NCI-H1105 treated with DMSO at 0.1 percent for 48 hours (cell line): ENCODE measurements around the gene HNMT.
"Not testable (repeated sequence)": the region's sequence is repeated elsewhere in the genome, so short reads cannot be mapped to it uniquely, and the experiment has no call there.

ENCODE experiments used
- DNase-seq: peaks from one replicate; lab custom pipeline; 2025; lab: John Stamatoyannopoulos, UW

HNMT gene

DNA sequence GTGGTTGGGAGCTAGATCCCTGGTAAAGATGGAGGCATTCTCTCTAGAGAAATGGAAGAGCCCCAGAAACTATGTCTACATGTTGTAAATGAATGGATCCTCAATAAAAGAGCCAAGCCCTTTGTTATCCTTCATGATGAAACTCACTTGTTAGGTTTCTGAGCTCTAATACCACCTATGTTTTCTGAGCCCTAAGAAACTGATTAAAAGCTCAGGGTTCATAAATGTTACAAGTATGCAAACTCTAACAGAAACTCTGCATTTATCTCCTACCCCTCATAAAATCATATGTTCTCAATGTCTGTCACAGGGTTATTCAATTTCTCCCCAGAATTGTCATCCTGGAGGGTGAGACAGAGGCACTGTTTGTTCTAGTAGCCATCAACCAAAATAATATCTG, 18.0 kb upstream of the HNMT start:
- no peak for DNase-seq

DNA sequence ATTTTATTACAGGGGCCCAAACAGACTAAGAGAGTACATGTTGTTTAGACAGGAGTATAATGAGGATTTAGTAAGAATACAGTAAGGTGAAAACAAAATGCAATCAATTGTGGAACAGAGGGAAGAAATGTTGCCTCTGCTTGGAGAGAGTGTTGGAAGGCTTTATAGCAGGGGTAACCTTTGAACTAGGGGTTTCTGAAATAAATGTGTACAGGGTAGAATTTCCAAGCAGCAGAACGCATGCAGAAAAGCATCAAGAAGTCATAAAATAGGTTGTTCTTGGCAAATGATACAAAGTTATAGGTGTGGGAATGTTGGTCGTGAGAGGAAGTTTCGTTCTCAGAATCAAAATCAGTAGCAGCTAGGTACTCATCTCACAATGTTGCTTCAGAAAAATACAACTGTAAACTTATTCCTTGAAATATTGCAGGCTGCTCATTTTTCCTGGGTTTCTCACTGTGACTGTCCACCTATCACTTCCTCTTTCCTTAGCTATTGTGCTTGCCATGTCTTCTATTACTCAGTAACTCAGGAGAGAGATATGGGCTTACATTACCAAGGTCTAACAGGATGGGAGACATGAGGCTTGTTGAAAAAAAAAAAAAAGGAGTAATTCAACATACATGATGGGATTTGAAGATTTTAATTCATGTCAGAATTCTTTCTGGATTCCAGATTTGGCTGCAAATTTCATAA, 17.1 kb upstream of the HNMT start:
- DNase-seq: no peak

DNA sequence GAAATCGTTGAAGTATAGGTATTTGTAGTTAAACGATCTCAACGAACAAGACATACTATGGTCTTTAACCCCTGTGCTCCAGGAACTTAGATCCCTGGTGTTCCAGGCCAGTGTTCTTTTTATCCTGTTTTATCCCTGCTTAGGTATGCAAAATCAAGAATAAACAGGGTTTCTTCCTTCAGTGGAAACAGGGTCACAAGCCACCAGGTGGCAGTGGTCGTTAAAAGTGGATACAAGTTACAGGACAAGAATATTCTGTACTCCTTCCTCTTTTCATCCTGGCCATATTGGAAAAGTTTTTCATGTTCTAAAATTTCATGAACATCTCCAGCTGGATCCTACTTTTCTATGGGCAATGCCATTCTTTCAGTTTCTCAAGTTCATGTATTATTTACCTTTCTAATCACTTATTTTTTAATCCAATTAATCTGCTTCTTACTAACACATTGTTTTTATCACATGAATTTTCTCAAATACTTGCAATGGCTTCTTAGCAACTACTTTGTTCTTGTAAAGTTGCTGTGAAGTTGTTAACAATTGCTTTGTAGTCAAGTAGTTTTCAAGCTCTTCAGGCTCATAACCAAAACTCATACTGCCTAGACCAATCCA, 16.4 kb upstream of the HNMT start:
- peak; percentile 53 for DNase-seq

DNA sequence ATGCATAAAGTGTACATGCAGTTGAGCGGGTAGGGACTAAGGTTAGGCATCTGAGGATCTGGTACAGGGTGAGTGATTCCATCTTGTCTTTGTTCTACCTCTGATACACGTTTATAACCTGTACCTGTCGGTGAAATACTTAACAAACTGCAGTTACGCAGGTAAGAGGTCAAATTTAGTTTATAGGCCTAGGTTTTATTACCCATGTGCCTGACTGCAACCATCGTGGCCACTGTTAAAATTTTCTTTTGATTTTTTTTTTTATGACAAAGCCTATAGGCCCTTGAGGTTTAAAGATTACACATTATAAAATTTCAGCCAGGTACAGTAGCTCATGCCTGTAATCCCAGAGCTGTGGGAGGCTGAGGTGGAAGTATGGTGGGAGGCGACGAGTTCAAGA, 15.4 kb upstream of the HNMT start:
- no peak for DNase-seq

DNA sequence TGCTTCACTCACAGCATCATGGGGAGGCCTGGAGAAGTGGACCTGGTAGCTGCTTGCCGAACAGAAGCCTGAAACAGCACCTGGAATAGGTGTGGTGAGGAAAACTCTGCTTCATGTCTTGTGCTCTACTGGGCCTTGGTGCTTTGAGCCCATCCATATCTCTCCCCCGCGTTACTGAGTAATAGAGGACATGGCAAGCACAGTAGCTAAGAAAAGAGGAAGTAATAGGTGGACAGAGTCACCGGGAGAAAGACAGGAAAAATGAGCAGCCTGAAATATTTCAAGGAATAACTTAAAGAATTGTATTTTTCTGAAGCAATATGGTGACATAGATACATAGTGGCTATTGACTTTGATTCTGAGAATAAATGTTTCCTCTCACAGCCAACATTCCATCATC, 14.0 kb upstream of the HNMT start:
- no peak for DNase-seq

DNA sequence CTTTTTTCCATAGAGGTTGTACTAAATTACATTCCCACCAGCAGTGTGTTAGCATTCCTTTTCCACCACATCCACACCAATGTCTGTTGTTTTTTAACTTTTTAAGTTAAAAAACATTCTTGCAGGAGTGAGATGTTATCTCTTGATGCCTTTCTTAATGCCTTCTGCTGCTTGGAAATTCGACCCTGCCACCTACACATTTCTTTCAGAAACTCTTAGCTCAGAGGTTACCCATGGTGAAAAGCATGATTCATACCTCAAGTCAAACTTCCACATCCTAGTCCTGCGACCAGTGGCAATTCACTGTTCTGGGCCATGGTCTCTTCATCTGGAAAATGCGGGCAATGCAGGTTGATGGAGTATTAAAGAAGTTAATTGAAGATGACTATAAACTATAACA, 12.7 kb upstream of the HNMT start:
- DNase-seq: no peak

DNA sequence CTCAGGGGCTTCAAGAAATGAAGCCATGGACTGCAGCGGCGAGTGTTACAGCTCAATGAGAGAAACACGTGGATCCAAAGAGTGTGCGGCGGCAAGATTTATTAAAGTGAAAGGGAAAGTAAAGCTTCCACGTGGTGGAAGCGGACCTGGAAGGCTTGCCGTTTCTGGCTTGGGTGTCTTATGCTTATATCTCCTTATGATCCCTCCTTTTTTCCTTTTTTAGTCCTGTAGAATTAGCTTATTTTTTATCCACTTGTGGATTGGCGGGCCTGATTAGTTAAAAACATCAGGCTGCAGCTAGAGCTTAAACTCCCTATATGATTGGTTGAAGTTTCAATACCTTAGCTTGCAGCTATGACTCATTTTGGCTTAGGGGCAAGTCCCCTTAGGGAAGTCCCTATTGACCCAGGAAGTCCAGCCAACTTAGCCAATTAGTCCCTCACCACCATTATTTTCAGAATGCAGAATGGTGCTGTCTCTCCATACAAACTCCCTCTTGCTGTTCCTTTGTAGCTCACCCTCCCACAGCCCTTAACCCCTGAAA, 11.6 kb upstream of the HNMT start:
- DNase-seq: no peak

DNA sequence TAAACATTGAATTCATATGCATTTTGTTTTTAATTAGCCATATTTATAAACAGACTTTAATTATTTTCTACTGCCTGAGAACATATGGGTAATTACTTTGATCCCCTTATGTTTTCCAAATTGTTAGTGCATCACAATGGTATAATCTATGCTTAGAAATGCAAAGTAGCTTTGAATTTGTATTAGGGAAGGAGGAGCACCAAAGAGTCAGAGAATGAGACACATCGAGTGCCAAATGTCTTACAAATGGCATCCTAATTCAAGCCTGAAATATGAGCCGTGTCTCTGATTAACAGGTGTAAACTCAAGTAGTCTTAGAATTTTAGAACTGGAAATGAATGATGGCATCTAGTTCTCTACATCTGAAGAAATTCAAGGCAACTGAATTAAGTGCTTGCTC, 8.7 kb upstream of the HNMT start:
- no peak for DNase-seq

DNA sequence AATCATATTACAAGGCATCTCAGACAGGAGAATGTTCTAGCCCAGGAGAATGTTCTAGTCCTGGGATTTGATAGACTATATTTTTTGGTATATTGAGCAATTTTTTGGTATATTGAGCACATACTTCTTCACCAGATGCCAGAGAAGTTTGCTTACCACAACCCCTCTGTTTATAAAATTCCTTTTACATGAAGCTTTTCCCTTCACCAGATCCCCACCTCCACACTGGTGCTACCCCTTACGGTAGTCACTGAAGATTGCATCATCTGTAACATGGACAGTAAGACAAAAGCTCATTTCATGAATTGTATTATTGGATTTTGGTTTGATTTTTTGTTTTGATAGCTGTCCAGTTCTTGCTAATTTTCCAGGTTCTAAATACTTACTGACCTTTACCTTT, 7.2 kb upstream of the HNMT start:
- no peak for DNase-seq

DNA sequence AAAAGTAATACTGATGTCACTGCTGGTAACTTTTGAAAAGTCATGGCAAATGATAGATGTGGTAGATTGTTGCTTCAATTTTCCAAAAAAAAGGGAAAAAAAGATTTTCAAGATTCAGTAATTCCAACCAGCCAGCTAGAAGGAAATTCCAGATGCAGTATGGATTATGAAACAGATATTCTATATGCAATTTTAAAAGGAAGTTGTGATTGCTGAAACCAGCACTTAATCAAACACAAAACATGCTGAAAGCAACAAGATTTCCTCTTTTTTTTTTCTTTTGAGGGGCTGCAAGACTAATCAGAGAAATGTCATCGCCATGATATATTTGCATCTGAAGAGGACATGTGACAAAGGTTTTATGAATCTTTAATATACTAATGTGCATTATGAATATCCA, 5.1 kb upstream of the HNMT start:
- no peak for DNase-seq

DNA sequence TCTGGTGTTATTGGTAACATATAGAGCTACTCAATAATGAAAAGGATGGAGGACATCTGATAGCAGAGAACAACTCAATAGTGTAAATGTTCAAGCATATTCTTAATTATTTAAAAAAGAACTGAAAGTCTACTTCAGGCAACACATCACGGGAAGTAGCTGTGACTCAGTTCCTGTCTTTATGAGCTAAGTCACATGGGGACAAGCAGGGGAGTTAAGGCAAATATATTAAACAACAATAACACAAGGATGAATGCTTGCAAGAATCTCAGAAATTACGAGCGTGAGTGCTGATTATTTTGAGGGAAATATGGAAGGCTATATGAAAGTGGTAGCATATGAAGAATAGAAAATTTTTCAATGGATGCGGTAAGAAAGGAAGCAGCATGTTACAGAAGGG, 4.0 kb upstream of the HNMT start:
- DNase-seq: no peak

DNA sequence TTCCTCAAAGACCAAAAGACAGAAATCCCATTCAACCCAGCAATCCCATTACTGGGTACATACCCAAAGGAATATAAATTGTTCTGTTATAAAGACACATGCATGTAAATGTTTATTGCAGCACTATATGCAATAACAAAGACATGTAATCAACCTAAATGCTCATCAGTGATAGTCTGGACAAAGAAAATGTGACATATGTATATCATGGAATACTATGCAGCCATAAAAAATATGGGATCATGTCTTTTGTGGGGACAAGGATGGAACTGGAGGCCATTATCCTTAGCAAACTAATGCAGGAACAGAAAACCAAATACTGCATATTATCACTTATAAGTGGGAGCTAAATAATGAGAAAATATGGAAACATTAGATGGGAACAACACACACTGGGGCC, 2.7 kb upstream of the HNMT start:
- DNase-seq: no peak

DNA sequence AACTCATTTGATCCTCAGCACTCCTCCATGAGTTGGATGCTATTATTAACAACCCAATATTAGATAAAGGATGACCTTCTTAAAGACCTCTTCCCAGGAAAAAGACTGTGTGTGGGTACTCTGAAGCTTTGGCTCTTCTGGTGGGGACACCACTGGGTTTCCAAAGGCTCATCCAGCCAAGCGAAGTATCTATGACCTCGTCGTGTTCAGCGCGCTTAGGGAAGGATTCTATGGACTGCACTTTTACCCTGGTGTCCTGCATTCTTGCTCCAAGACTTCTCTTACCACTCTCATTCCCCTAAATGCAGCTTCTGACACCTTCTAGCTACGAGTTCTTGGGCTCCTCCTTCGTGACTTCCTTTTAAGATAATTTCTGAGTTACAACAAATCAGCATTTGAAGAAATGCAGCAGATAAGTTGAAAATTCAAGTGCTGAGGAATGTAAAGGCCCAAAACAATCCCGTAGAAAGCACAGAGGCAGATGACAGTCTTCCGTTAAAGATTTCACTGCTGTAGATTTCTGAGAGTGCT, 673 bp upstream of the HNMT start:
- DNase-seq: no peak

DNA sequence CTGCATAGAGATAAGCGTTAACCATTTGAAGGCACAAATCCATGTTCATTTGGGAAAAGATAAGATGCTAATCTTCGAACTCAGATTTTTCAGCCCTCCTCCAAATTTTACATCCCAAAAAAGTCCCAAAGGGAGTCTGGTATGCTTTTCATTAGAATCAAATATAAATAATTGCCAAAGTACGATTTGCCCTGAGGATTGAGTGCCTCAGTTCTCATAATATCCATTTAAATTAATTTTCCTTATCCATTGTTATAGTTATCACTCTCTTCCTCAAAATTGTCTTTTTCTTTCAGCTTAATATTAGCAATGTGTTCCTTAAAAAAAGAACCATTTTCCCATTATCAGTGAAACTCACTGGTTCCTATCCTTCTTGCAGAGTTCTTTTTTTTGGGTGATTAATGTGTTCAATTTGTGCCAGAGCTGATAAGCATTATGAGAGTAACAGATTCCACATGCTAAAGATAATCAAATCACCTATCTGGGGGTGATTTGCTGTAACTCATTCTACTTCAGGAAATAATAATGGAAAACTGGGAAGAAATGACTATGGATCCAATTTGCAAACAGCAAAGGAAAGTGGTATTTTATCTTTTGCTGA, 686 bp downstream of the HNMT start:
- no peak for DNase-seq

DNA sequence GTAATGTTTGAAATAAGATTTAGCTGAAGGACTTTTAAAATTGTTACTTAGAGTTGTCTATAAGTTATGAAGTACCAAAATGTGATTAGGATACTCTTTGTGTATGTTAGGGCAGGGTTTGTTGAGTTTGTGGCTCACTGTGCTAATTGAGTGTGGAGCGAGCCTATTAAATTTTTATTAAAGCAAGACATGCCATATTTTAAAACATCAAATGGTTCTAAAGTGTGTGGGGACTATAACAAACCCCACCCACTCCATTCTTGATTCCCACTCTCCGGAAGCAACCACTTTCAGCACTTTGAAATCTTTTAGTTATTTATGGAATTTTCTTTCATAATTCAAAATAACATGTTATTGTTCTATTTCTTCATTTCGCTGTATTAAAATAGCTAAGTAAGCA, 1.8 kb downstream of the HNMT start:
- no peak for DNase-seq

DNA sequence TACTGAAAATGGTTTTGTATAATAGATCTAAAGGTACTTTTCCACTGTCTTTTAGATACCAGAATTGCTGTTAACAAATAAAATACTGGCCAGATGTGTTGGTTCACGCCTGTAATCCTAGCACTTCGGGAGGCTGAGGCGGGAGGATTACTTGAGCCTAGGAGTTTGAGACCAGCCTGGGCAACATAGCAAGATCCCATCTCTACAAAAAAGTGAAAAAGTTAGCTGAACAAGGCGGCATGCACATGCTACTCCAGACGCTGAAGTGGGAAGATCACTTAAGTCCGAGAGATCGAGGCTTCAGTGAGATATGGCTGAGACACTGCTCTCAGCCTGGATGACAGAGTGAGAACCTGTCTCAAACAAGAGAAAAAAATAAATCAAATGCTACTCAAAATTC, 2.8 kb downstream of the HNMT start:
- DNase-seq: no peak

DNA sequence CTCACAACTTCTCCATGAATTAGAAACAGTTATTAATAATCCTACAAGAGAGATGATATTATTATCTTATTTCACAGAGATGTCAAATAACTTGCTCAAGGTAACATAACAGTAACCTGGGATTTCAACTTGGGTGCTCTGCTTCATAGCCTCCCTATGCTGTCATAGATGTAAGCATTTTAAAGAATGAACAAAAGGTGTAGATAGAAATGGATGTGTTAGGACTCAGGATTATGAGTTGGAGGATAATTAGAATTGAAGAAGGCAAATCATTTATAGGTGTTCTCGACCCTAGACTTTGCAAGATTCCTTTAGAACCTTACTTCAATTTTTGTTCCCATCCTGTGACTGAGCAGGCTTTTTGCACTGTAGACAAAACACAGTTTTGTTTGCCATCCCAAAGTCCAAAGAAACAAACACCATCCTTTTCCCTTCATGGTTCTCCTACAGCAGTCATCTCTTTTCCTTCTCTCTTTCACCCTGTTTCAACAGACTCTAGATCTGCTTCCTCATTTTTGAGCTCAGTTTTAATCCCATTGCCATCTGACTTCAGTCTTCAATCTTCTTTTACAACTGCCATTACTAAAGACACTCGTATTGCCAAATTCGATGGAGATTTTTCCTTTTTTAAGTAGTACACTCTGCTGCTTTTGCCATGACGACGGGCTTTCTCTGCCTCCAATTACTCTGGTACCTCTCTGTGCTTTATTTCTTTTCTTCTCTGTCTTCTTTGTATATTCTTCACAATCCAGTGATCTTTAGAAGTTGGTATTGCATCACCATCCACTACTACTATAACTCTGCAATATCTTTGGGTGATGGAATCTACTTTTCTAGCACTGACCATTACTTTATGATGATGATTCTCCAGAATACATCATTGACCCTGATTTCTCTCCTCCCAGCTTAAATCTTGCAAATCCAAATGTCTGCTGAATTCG, 4.5 kb downstream of the HNMT start:
- DNase-seq: no peak

DNA sequence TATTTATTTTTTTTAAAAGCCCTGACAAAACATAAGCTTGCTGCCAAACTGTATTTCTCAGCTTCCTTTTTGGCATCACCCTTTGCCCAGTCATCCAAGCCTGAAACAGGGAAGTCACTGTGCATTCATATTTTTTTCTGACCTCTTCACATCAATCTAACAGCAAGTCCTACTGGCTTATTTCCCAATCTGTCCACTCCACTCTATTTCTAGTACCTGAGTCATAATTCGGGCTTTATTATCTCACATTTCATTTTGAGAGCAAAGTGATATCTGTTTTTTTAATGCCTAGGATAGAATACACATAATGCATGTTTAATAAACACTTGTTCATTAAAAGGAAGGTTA, 5.1 kb downstream of the HNMT start:
- peak; percentile 92 for DNase-seq

DNA sequence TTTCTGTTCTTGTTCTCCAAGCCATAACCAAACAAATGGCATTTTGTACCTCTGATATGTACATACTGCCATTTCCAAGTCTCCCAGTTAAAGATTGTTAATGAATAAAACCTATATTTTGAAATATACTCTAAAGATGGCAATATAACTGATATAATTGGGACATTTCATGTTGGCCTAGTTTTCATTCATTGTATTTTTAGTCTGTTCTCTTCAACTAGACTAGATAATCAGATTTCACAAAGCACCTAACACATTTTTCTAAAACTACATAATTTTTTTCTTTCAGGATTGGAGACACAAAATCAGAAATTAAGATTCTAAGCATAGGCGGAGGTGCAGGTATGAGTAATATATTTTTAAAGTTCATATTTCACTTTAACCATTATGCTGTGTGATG, 5.6 kb downstream of the HNMT start:
- DNase-seq: no peak

DNA sequence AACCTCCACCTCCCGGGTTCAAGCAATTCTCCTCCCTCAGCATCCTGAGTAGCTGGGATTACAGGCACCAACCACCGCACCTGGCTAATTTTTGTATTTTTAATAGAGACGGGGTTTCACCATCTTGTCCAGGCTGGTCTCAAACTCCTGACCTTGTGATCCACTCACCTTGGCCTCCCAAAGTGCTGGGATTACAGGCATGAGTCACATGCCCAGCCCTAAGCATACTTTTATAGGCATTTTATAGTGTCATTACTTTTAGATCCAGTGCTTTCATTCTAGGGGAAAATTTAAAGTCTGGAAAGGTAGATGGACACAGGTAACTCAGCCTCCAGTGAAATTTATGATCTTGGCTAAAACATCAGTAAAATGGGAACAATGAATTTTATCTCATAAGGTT, 7.0 kb downstream of the HNMT start:
- not testable (repeated sequence) for DNase-seq

DNA sequence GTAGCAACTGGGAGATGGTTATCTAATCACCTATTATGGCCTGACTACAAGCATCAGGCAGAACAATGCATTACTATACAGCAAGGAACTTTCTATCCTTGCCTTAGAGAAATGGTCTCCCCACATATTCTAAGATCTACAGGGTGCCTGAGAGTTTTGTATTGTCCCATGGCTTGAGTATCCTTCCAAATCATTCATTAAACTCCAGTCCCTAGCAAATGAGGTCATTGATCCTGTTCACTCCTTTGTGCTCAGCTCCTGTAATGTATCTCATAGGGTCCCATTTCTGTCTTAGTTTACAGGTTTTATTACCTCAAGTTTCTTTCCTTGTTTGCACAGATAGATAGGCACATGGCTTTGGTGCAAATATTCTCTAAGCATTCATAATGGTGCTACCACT, 9.0 kb downstream of the HNMT start:
- no peak for DNase-seq
